Activated gamma-delta T cell (primary cell): ENCODE results near the gene MYL6B.

ENCODE experiments used
- DNase-seq: peaks from one replicate; lab custom pipeline; 2025; lab: John Stamatoyannopoulos, UW

The MYL6B gene

DNA sequence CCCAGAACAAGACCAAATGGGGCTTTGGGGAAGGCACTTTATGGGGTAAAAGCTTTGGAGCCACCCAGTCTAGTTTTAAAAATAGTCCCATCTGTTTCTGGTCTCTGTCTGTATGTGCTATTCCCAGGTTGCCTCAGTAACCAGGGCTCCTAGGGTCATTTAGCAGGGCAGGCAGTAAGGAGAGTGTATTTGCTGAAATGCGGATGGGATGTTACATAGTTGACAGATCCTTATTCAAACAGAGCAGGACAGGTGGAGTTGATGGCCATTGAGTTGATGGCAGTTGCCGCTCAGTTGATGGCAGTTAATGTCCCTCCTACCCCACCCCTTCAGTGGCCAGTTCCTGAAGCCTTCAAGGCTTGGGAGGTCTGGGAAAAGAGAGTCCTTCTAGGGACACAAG lies 29.8 kb upstream of the MYL6B start:
- no peak for DNase-seq

DNA sequence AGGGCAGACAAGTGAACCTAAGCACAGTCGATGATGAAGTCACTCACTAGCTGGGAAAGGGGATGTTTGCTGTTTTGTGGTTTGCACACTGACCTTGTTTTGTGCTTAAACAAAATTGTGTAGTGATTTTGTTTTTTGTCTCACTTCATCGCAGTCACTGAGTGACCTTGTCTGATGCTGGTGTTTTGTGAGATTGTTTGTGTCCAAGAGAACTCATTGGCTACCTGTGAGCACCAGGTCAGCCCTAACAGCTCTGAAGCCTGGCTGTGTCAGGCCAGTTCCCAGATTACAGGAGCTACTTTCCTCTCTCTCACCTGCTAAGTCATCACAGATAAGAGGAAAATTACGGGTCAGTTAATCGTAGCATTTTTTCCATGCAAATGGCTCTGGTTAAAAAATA lies 28.3 kb upstream of the MYL6B start:
- DNase-seq, result no peak

DNA sequence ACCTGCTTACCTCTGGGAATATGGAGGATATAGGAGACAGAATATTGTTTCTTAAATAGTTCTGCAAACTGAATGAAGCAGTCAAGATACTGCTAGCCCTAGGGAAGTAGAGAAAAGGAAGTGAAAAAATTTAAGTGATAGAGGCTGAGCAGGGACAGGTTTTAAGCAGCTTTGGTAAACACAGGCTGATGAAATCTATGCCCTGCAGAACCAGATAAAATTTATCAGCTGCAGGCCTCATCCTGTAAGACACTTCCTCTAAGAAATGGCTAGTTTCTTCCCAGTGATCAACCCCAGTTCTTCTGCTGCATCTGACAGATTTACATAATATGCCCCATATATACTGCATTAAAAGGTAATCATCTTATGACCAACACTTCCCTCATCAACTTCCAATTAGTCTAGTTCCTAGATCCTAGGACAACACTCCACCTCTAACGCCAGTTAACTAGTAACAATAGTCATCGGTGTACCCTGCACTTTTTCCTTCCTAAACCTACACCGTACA lies 25.6 kb upstream of the MYL6B start:
- no peak for DNase-seq

DNA sequence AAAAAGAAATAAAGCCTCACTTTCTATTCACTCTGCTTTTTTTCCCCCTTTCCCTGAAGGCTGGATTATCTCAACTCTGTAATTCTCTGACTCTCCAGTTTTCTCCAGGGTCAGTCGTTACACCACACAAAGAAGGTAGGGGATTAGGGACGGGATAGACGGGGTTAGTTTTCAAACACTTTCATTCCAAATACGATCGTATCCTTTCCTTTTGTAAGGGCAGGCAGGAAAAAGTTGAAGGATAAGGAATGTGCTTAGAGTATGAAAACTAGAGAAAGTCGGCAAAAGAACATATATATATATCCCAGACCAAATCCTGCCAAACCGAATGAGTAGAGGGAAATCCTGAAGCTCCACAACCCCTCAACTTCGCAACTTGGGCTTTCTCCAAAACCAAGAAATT lies 24.9 kb upstream of the MYL6B start:
- no peak for DNase-seq

DNA sequence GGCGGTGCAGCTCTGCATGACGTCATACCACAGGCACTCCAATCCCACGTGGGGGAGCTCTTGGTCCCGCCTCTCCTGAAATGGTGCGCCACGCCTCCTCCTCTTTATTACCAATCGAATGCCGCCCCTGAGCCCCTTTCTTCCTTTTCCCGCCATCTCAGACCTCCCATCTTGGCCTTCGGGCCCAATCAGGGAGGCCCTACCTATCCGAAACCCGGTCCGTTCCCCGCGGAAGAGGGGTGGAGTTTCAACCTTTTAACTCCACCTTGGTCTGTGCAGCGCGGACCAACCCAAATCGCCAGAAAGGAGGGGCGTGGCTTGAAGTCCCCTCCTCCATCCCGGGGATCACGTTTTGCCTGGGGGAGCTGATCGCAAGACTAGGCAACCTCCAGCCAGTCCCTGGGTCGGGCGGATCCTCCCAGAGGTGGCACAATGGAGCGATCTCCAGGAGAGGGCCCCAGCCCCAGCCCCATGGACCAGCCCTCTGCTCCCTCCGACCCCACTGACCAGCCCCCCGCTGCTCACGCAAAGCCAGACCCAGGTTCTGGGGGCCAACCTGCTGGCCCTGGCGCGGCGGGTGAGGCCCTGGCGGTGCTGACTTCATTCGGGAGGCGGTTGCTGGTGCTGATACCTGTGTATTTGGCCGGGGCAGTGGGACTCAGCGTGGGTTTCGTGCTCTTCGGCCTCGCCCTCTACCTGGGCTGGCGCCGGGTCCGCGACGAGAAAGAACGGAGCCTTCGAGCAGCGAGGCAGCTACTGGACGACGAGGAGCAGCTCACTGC lies 24.3 kb upstream of the MYL6B start, which contains the start of gene ESYT1:
ESYT1 (plus strand) TSS at position 380 of the 782 bp plus-strand sequence; CDS start at position 433, 53 bp downstream.
- DNase-seq, result peak; percentile 47

DNA sequence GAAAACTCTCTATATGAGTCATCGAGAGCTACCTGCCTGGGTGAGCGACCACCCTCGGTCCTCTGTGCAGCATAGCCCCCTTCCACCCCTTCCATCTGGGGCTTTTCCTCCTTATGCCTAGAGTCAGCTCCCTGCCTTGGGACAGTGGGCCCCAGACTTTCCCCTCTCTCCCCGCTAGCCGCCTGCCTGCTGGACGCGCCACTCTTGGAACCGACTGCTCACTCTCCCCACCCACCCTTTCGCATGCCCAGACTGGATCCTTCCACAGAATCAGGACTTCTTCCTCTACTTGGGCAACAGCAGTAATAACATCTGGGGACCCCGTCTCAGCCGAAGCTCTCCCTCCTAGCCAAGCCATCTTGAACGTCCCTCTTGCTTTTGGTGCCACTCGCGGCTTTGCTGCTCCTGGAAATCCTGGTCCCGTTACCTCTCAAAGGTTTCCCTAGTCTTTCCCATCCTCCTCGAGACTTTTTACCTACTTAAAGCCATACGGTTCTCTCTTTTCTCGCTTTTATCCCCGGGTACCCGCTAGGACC lies 23.6 kb upstream of the MYL6B start:
- DNase-seq, result no peak

DNA sequence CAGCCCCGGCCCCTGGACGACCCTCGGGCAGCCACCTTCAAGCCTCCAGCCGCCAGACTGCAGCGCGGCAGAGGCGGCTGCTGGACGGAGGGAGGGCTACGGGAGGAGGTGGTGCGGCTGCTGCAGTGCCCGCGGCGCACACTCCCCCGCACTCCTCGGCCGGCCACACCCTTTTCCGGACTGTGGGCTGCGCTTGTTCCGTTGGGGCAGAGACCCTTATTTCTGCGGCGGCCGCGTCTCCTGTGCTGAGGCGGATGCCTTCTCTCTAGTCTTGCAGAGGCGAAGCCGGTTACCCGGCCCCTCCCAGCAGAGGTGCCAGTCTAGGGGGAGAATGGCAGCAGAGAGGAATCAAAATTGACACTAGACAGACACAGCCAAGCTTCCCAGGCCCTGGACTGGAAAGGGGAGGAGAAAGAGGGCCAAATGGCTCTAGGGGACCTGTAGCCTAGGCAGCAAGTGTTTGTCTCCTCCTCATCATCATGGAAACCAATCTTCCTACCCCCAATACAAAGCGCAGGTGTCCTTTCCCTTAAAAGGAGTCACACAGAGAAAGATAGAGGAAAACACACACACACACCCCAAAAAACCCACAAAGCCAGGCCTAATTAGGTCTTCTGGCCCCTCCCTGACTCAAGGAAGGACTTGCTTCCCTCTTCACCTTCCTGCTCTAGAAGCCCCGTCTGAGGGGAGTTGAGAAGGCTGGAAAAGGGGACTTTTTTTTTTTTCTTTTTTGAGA lies 23.0 kb upstream of the MYL6B start:
- DNase-seq, result peak; percentile 67

DNA sequence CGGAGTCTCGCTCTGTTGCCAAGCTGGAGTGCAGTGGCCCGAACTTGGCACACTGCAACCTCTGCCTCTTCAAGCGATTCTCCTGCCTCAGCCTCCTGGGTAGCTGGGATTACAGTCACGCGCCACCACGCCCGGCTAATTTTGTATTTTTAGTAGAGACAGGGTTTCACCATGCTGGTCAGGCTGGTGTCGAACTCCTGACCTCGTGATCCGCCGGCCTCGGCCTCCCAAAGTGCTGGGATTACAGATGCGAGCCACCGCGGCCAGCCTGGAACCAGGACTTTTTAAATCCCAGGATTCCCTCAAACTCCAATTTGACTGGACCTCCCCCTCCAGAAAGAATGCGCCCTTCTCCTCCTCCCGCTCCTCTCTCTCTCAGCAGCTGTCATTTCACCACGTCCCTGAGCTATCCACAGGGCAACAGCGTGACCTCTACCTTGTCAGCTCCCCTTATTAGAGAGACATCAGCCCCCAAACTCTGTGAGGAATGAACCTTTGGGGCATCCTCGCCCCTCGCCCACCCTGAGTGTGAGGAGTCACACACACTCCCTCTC lies 22.4 kb upstream of the MYL6B start:
- DNase-seq, result no peak

DNA sequence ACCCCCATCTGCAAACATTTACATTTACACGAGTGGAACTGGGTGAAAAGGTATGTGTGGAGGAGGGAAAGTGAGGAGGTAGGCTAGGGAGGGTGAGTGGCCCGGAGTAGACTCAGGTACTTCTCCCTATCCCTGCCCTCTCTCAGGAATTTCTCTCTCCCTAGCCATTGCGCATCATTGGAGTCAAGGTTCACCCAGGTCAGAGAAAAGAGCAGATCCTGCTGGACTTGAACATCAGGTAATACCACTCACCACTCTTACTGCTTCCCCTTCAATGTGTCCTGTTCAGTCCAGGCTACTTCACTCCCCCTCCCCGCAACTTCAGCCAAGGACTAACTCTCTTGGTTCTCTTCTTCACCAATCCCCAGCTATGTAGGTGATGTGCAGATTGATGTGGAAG lies 21.5 kb upstream of the MYL6B start:
- no peak for DNase-seq

DNA sequence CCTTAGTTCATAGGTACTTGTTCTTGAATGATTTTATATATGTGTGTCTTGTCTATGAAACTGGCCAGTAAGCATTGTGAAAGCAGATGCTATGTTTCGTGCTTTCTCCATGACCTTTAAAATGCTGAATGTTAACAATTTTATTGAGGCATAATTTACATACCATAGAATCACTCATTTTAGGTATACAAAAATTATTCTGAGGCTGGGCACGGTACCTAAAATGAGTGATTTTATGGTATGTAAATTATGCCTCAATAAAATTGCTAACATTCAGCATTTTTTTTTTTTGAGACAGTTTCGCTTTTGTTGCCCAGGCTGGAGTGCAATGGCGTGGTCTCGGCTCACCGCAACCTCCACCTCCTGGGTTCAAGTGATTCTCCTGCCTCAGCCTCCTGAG lies 17.5 kb upstream of the MYL6B start:
- no peak for DNase-seq

DNA sequence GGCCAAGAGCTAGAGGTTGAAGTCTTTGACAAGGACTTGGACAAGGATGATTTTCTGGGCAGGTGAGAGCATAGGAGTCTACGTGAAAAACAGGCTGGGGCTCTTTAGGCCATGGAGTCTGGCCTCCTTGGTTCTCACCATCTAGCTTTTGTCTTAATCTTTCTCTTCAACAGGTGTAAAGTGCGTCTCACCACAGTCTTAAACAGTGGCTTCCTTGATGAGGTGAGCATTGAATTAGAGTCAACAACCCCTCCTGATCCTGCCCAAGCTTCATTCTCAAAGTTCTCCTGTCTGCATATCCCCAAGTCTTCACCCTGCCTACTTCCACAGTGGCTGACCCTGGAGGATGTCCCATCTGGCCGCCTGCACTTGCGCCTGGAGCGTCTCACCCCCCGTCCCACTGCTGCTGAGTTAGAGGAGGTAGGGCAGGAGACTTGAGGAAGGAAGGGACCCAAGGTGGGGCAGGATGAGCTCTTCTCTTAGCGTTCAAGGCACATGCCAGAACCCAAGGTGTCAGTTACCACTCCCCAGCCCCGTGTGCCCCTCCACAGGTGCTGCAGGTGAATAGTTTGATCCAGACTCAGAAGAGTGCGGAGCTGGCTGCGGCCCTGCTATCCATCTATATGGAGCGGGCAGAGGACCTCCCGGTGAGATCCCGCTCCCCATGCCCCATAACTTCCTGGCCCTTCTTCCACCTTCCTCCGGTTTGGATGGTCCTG lies 14.4 kb upstream of the MYL6B start:
- DNase-seq, result no peak

DNA sequence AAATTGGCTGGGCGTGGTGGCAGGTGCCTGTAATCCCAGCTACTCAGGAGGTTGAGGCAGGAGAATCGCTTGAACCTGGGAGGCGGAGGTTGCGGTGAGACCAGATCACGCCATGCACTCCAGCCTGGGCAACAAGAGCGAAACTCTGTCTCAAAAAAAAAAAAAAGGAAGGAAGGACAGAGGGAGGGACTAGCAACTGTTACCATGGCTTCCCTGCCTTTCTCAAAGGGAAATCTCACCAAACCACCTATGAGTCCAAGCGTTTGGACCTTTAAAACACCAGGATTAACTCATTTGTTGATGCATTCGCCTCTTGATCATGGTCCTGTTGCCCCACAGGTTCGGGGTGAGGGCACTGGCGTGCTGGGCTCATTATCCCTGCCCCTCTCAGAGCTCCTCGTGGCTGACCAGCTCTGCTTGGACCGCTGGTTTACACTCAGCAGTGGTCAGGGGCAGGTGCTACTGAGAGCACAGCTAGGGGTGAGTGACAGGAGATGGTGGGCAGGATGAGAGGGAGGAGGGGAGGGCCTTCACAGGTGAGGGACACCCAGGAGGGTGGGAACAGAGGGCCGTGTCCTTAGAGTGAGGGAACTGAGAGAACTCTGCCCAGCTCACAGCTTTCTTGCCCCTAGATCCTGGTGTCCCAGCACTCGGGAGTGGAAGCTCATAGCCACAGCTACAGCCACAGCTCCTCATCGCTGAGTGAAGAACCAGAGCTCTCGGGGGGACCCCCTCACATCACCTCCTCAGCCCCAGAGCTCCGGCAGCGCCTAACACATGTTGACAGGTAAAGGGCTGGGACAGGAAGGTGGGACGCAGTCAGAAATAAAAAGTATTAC lies 10.2 kb upstream of the MYL6B start:
- DNase-seq, result no peak

DNA sequence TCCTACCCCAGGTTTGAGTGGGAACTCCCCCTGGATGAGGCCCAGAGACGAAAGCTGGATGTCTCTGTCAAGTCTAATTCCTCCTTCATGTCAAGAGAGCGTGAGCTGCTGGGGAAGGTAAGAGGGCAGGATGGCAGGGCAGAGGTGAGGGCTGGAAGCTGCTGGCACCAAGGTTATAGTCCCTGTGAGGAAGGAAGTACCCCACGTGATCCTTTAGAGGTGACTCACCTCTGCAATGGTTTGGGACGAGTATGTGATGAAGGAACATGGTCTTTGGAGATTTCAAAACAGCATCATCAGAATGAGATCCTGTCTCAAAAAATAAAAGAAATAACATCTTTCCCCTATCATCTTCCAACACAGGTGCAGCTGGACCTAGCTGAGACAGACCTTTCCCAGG lies 9.2 kb upstream of the MYL6B start:
- DNase-seq, result no peak

DNA sequence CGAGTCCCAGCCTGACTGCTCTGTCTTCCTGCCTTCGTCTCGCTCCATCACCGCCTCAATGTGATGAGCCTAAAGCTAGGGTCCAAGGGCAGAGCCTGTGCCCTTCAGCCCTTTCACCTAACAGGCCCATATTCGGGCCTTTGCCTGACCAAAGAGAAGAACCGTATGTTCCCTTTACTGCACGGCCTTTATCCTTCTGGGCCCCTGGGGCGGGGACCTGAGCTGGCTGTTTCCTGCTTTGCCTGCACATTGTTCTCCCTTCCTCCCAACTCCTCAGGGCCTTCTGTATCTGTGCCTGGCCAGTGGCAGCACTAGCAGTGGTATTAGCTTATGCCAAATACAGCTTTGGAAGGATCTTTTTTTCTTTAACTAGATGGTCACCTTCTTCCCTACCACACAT lies 8.5 kb upstream of the MYL6B start:
- no peak for DNase-seq

DNA sequence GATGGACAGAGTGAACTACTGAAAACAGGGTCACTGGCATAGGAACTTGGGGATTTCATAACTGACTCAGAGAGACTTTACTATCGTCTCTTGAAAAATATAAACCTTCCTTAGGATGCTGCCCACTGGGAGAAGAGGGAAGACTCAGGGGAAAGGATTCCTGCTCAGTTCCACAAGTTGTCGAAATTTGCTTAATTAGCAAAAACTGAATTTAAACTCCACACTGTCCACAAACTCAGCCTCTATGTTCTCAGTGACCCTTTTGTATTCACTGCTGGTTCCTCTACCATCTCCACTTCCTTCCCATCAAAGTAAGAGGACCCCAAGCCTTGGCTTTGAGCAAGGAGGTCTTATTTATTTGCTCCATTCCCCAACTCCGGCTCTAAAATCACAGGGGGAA lies 7.2 kb upstream of the MYL6B start:
- DNase-seq, result no peak

DNA sequence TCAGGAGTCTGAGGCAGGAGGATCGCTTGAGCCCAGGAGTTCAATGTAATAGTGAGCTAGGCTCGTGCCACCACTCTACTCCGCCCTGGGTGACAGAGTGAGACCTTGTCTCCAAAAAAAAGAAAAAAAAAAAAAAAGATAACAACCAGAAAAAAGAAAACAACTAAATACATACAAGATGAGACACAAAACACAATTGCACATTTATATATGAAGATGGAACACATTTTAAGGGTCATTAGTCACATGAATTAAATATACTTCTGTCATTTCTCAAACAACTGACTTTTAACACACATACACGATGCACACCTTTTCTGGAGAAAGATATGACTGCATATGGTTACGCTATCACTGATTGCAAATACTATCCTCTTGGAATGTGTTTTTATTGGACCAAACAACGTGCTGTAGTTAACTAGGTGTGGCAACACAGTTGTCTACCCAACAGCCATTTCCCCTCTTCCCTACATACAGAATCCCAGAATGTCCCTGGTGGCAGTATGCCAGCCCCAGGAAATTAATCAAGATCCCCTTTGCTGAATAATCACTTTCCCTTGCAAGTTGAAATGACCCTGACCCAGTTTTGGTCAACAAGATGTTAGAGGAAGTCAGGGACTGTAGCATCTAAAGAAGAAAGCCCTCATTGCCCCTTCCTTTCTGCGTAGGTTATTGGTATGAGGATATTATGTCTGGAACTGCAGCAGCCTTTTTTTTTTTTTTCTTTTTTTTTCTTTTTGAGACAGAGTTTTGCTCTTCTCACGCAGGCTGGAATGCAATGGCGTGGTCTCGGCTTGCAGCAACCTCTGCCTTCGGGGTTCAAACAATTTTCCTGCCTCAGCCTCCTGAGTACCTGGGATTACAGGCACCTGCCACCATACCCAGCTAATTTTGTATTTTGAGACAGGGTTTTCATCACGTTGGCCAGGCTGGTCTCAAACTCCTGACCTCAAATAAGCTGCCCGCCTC lies 5.6 kb upstream of the MYL6B start:
- no peak for DNase-seq

DNA sequence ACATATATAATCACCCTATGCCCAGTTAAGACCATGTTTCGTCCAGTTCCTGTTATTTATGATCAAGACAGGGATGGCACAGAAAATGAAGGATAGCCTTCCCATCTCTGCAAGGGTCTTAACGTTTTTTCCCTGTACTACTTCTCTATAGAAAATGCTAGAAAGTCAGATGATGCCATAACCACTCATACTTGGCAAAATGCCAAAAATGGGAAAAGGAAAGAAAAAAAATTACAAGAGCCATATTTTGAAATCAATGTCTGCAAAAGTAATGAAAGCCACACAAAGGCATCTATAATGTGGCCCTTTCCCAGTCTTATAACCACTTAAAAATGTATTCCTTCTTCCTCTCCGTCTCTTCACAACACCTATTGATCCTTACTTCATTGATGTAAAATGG lies 1.8 kb upstream of the MYL6B start:
- no peak for DNase-seq

DNA sequence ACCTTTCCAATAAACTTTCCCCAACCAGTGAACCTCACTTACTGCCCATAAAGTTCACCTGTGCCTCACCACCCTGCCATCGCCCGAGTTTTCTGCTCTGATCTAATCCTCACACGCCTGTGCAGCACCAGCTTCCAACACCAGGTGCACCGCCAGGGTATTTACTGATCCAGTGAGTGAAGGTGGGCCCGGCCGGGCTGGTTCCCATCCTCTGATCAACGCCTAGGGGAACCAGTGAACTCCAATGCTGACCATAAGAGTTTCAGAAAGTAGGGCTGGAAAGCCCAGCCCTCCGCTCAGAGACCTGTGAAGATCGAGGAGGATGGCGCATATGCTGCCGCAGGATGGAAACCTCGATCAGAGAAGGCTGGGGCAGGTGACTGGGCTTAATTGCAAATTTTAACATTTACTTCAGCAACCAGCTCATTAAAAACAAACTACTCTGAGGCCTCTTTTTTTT lies 685 bp upstream of the MYL6B start:
- DNase-seq, result no peak

DNA sequence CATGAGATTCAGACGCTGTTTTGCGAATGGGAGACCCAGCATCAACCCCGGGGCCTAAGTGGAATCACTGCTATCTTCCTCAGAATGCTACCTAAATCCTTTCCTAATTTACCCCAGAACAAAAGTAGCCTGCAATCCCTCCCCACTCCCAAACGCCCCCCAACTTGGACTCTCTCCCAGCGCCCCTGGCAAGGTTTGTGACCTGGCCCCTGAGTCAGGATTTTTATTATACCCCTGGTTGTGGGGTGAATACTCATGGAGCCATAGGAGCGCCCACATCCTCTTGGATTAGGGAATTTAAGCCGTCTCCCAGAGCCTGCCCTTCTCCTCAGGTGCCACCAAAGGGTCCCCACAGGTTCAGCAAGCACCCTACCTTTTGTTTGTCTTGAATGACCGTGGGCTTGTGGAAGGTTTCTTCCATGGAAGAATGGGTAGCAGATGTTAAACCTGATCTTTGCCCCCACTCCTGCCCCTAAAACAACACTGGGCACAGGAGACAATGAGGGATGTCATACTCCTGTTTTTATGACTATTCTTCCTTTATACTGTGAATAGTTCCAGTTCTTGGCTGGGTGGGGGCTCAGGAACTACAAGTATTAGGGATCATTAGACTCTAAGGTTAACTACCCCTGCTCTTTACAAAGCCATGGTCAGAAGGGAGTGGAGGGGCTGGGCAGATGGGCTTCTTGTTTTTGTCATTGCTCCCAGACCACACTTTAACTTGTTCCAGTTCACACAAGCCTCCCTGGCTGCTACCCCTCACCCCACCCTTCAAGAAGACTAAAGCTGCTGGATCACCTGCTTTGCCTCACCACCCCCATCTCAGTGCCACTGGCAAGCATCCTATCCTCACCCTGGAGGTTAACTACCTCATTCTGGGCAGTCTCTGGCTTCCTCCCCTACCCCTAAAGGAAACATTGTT lies 630 bp downstream of the MYL6B start:
- no peak for DNase-seq
